Pancreas (tissue), 10 donors: Measurements from ENCODE around the gene BPTF. TPM values are rescaled to one million over a fixed set of nuclear protein-coding genes. Genes with fewer than 3 reads are reported as not detected.
"Not testable (repeated sequence)": the region's sequence is repeated elsewhere in the genome, so short reads cannot be mapped to it uniquely, and the experiment has no call there.

Experiments
- ATAC-seq, 4 donors: fragments of 200-7000 bp; cut with Tn5 transposase; one replicate each; pipeline versions ENCODE4 v1.8.0 to v1.9.1; 2020; ENCODE audit warnings: mild to moderate bottlenecking in 4 of 4, moderate library complexity in 4 of 4
- DNase-seq, 6 donors: peaks; one replicate each; pipeline ENCODE4 v3.0.0-alpha.2; 2020
- FAIRE-seq: peaks from 2 replicates; lab custom pipeline; 2012; peaks lifted over from hg19 to GRCh38; lab: Jason Lieb, UNC
- H3K27ac ChIP-seq, 4 donors: fragments of 200-600 bp; sonication (generic); 1 replicate in 3 of 4; 2 replicates in 1 of 4; pipeline versions ENCODE4 v1.5.0 to v1.8.0; 2020
- H3K27me3 ChIP-seq, 4 donors: fragments of 200-600 bp; one replicate each; pipeline ENCODE4 v1.8.0; 2021
- H3K36me3 ChIP-seq, 3 donors: fragments of 200-600 bp; sonication (generic) in 1 of 3; one replicate each; pipeline versions ENCODE4 v1.5.0 to v1.8.0; 2020 to 2021
- H3K4me1 ChIP-seq, 3 donors: fragments of 200-600 bp; one replicate each; pipeline ENCODE4 v1.8.0; 2021
- H3K4me3 ChIP-seq, 4 donors: fragments of 200-600 bp; sonication (generic) in 2 of 4; one replicate each; pipeline versions ENCODE4 v1.5.0 to v1.8.0; 2020 to 2021
- H3K9me3 ChIP-seq, 4 donors: fragments of 200-600 bp; one replicate each; pipeline ENCODE4 v1.8.0; 2021
- CTCF ChIP-seq, 4 donors: fragments of 200-600 bp; sonication (generic) in 3 of 4; IDR thresholded peaks; one replicate each; pipeline versions ENCODE4 v1.5.0 to v1.8.0; 2021; ENCODE audit warnings: antibody characterized with exemption in 4 of 4
- WGBS, 2 donors: extraction: QIAGEN DNeasy Blood & Tissue Kit; methylation state at CpG; one replicate each; pipeline ENCODE4 v1.1.7; 2013; 5-methylcytosine and 5-hydroxymethylcytosine counted together
- intact Hi-C, 3 donors: fragments of 100-400 bp; cut with DNase I; formaldehyde crosslinking; loops; one replicate each; pipeline versions ENCODE4 v1.11.1 to v1.14.2; 2022
- polyA plus RNA-seq, 2 donors: library from polyadenylated mRNA; stranded (reverse); fragments of 200-250 nt; gene quantifications; one replicate each; pipeline ENCODE4 v1.2.3, GENCODE V29; 2013
- total RNA-seq, 6 donors: library from RNA; stranded (reverse); fragmentation: NEBNext Ultra II Directional in 4 of 6; extraction: Animal tissue kit (Norgen Biotek cat#: 25700) in 4 of 6; gene quantifications; one replicate each; pipeline versions ENCODE4 v1.2.1 to v1.2.4, GENCODE V29; 2021 to 2023
- donor health status: healthy with polysubstance abuse.
- donor health status: DM: no; HTN: no; CAD: no; lungs with moderate emphysema.
- donor health status: DM: no; HTN: no; CAD: no.
- donor health status: control.
- donor health status: control.
- donor health status: Bipolar disorder and iron deficiency.
- donor health status: DM: yes; HTN: yes; CAD: no.
- donor health status: DM: no; HTN: no; CAD: no.
- donor health status: DM: no; HTN: no; CAD: no.
- donor health status: DM: yes; HTN: yes; CAD: no.

The BPTF gene
- total and polyA plus RNA-seq, 8 donors = 15.5 to 59.1 (median 34.1) TPM

DNA sequence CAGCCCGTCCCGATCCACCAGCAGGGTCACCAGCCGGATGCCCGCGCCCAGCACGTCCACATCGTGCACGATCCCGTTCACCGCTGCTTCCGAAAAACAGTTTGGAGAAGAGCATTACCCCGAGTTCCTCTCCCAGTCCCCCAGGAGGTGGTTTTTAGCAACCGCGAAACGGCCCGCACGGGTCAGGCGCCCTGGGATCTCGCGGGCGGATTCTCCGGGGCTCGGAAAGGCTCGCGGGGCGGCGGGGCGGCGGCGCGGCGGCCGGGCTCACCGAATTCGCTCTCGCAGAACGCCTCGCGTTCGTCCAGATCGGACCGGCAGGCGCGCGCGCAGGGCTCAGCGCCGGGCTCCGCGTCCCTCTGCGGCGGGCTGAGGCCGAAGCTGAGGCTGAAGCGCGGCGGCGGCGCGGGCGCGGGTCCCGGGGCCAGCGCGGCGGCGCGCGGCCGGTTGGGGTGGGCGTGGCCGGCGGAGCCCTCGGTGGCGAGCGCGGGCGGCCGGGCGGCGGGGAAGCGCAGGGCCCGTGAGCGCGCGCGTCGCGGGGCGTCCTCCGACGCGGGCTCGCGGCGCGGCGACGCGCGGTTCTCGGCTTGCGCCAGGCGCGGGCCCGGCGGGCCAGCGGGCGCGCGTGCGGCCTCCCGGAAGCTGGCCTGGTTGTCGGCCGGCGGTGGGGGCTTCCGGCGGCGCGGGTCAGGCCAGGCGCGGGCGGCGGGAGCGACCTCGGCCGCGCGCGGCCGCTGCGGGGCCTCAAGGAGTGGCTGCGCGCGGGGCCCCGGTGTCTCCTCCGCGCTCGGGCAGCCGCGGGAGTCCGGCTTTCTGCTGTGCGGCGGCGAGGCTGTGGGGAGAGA, 168.1 kb downstream of the BPTF start:
- DNase-seq (peak; percentile 80 to 93 (median 86)), FAIRE-seq (no peak), ATAC-seq (peak; percentile 76 to 83 (median 78))
- Histone ChIP-seq H3K27ac (peak overlapping the region; percentile 89 to 95 (median 92)), H3K4me1 (peaks cover 7 to 9% (median 8%) of the 10 kb centered on the region in 3 donors), H3K4me3 (peak overlapping the region; percentile 35 to 70 (median 60)), H3K27me3 (no peaks in the 10 kb centered on the region), H3K36me3 (no peaks in the 10 kb centered on the region), H3K9me3 (no peaks in the 10 kb centered on the region)
- 0% methylated on average over 68 to 144 of the region's 144 CpGs for WGBS, 2 donors
- intact Hi-C loops = no loop called here
- no peak for TF ChIP-seq CTCF (IDR thresholded peaks at IDR 0.05)

DNA sequence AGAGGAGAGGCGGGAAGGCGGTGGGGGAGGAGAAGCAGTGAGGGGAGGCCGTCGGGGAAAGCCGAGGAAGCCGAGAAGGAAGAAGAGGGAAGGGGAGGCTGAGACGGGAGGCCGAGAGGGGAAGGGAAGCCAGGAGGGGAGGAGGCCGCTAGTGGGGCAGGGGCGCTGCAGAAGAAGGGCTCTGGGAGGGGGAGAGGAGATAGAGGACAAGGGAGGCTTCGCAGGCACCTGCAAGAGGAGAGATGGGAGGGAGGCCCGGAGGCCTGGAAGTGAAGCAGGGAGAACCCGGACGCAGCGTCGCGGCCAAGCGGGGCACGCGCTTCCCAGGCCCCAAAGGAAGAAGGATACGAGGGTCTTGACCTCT, 168.7 kb downstream of the BPTF start:
- H3K9me3 ChIP-seq = no peaks in the 10 kb centered on the region
- TF ChIP-seq CTCF (IDR thresholded peaks at IDR 0.05) = no peak
- intact Hi-C loops = no loop called here
- FAIRE-seq (no peak), DNase-seq (peak in 1 of 6 donors; percentile 67), ATAC-seq (peak in 2 of 4 donors; percentile 1 to 2)
- peak overlapping the region; percentile 31 to 69 (median 48) for H3K4me3 ChIP-seq
- no peaks in the 10 kb centered on the region for H3K36me3 ChIP-seq
- no peaks in the 10 kb centered on the region for H3K27me3 ChIP-seq
- peak overlapping the region; percentile 76 to 94 (median 87) for H3K27ac ChIP-seq
- 4% methylated on average over 18 to 21 of the region's 21 CpGs for WGBS, 2 donors
- peaks cover 7 to 9% (median 8%) of the 10 kb centered on the region in 3 donors for H3K4me1 ChIP-seq

- H3K4me3 ChIP-seq = peak overlapping the region; percentile 32 to 59 (median 45)
- no peaks in the 10 kb centered on the region for H3K27me3 ChIP-seq
- H3K4me1 ChIP-seq = peaks cover 7 to 9% (median 8%) of the 10 kb centered on the region in 3 donors
- ATAC-seq (peak; percentile 15 to 48 (median 31)), FAIRE-seq (no peak), DNase-seq (peak in 3 of 6 donors; percentile 35 to 59 (median 51))
- TF ChIP-seq CTCF (IDR thresholded peaks at IDR 0.05) = no peak
- H3K36me3 ChIP-seq = no peaks in the 10 kb centered on the region
- H3K9me3 ChIP-seq = no peaks in the 10 kb centered on the region
- 12 to 15% methylated on average over 9 of the region's 9 CpGs for WGBS, 2 donors
- intact Hi-C loops = no loop called here
- peak overlapping the region in 3 of 4 donors; percentile 39 to 60 (median 41) for H3K27ac ChIP-seq
Observed at GRCh38 chr17:67994817-67995569, 169.7 kb downstream of the BPTF start.

- Histone ChIP-seq H3K4me3 (peak overlapping the region; percentile 32 to 59 (median 45)), H3K36me3 (no peaks in the 10 kb centered on the region), H3K27me3 (no peaks in the 10 kb centered on the region), H3K27ac (peak overlapping the region in 2 of 4 donors; percentile 41 to 60), H3K4me1 (peaks cover 7 to 9% (median 8%) of the 10 kb centered on the region in 3 donors), H3K9me3 (no peaks in the 10 kb centered on the region)
- ATAC-seq (peak in 2 of 4 donors; percentile 1 to 5), FAIRE-seq (no peak), DNase-seq (peak in 5 of 6 donors; percentile 27 to 68 (median 48))
- intact Hi-C loops = no loop called here
- no peak for TF ChIP-seq CTCF (IDR thresholded peaks at IDR 0.05)
- WGBS, 2 donors = 1% methylated on average over 41 to 43 of the region's 43 CpGs
Observed at GRCh38 chr17:67995570-67996263, 170.4 kb downstream of the BPTF start.

DNA sequence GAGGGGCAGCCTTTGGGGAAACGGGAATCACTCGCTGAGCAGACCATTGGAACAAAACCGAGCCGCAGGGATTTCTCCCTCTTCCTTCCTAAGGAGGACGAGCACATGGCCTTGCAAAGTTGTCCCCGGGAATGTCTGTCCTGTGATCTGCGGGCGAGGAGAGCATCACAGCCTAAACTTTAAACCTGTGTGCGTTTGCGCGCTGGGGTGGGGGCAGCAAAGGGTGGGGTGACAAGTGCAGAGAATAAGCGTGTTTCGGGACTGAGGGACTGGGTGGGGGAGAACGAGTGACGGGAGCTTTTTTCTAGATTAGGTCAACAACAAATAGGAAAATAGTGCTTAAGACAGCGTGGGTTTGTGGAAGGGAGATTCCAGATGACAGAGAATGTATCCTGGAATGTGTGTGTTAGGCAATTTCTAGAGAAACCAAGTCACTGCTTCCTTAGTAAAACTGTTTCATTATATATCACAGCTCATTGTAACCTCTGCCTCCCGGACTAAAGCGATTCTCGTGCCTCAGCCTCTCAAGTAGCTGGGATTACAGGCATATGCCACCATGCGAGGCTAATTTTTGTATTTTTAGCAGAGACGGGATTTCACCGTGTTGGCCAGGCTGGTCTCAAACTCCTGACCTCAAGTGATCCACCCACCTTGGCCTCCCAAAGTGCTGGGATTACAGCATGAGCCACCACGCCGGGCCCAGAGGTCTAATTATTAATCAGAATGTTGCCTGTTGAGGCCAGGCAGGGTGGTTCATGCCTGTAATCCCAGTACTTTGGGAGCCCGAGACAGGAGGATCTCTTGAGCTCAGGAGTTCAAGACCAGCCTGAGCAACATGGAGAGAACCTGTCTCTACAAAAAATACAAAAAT, 171.2 kb downstream of the BPTF start, which contains the start of gene C17orf58:
C17orf58 (minus strand) TSS at position 169 of the 871 bp plus-strand sequence. CDS start 271 bp downstream, outside the sequence.
- WGBS, 2 donors = 43 to 44% methylated on average over 25 of the region's 25 CpGs
- H3K4me1 ChIP-seq, H3K36me3 ChIP-seq, FAIRE-seq, H3K27me3 ChIP-seq, H3K9me3 ChIP-seq, ATAC-seq, intact Hi-C loops, DNase-seq: not testable (repeated sequence)
- Histone ChIP-seq H3K4me3 (peak within 1 kb of the TSS; percentile 32 to 59 (median 45)), H3K27ac (peak within 1 kb of the TSS in 2 of 4 donors; percentile 41 to 60)
